Calu3 (cell line): ENCODE measurements around the gene TGFBR2. TPM values are rescaled to one million over a fixed set of nuclear protein-coding genes. Genes with fewer than 3 reads are reported as not detected.

Experiments
- BruUV-seq: library from RNA; stranded (reverse); fragments of 400-500 nt; replicated peaks from 2 replicates; lab custom pipeline; 2021; lab: Mats Ljungman, UMichigan
- CTCF ChIA-PET: fragments of 300-600 bp; sonication (Branson Sonifier 250); formaldehyde crosslinking; loops from one replicate; lab custom pipeline; 2022; ENCODE audit warnings: antibody characterized with exemption; lab: Charles Lee
- DNase-seq: peaks from one replicate; pipeline ENCODE4 v3.0.0; 2022
- H3K27ac Mint-ChIP-seq: one replicate; pipeline ENCODE4 v1.8.0; 2022; ENCODE audit warnings: mixed read lengths; ENCODE audit not compliant: unreplicated experiment
- H3K27me3 Mint-ChIP-seq: one replicate; pipeline ENCODE4 v1.8.0; 2022; ENCODE audit warnings: mixed read lengths; ENCODE audit not compliant: unreplicated experiment
- H3K36me3 Mint-ChIP-seq: one replicate; pipeline ENCODE4 v1.8.0; 2022; ENCODE audit warnings: mild to moderate bottlenecking, moderate library complexity, mixed read lengths; ENCODE audit not compliant: insufficient read depth, unreplicated experiment
- H3K4me1 Mint-ChIP-seq: one replicate; pipeline ENCODE4 v1.8.0; 2022; ENCODE audit warnings: mild to moderate bottlenecking, low read depth, mixed read lengths; ENCODE audit not compliant: unreplicated experiment
- H3K4me3 Mint-ChIP-seq: one replicate; pipeline ENCODE4 v1.8.0; 2022; ENCODE audit warnings: mild to moderate bottlenecking, low read depth, moderate library complexity, mixed read lengths; ENCODE audit not compliant: unreplicated experiment
- H3K9me3 Mint-ChIP-seq: one replicate; pipeline ENCODE4 v1.8.0; 2022; ENCODE audit warnings: low read depth, mixed read lengths; ENCODE audit not compliant: unreplicated experiment
- CTCF ChIP-seq: fragments of 200-600 bp; IDR thresholded peaks from one replicate; pipeline ENCODE4 v1.8.0; 2022; ENCODE audit warnings: antibody characterized with exemption; ENCODE audit not compliant: unreplicated experiment
- intact Hi-C: fragments of 100-400 bp; cut with micrococcal nuclease; formaldehyde crosslinking; loops from one replicate; pipeline ENCODE4 v1.10.0; 2022; ENCODE audit not compliant: unreplicated experiment
- total RNA-seq: library from RNA; stranded (reverse); gene quantifications from 2 replicates; pipeline ENCODE4 v1.2.3, GENCODE V29; 2022

TGFBR2 gene
- total RNA-seq, 1 experiment from 2014 or later = 105 TPM

GRCh38 chr3:30615615-30616346, 9.4 kb downstream of the TGFBR2 start:
- H3K4me3 Mint-ChIP-seq = peak overlapping the region; percentile 60
- CTCF ChIA-PET = no interaction called here
- H3K9me3 Mint-ChIP-seq = no peaks in the 10 kb centered on the region
- intact Hi-C loops = loop anchor here (10.0 kb wide), 1 partner anchor 501 kb away; no protein-coding TSS in a partner anchor
- BruUV-seq = no TSS peak
- H3K27me3 Mint-ChIP-seq = no peaks in the 10 kb centered on the region
- H3K4me1 Mint-ChIP-seq = peaks cover 87% of the 10 kb centered on the region
- DNase-seq = no peak
- peak overlapping the region; percentile 77 for H3K27ac Mint-ChIP-seq
- H3K36me3 Mint-ChIP-seq = peaks cover 38% of the 10 kb centered on the region
- no peak for TF ChIP-seq CTCF

GRCh38 chr3:30616347-30617027, 10.1 kb downstream of the TGFBR2 start:
- no peak for TF ChIP-seq CTCF
- Mint-ChIP-seq H3K36me3 (peaks cover 38% of the 10 kb centered on the region), H3K27ac (peak overlapping the region; percentile 77), H3K4me1 (peaks cover 82% of the 10 kb centered on the region), H3K4me3 (peak overlapping the region; percentile 60), H3K27me3 (no peaks in the 10 kb centered on the region), H3K9me3 (no peaks in the 10 kb centered on the region)
- no TSS peak for BruUV-seq
- CTCF ChIA-PET = no interaction called here
- DNase-seq = no peak
- intact Hi-C loops = loop anchor here (10.0 kb wide), 1 partner anchor 502 kb away; no protein-coding TSS in a partner anchor

- CTCF ChIA-PET = no interaction called here
- H3K36me3 Mint-ChIP-seq = peaks cover 33% of the 10 kb centered on the region
- intact Hi-C loops = loop anchor here (10.0 kb wide), 1 partner anchor 502 kb away; no protein-coding TSS in a partner anchor
Measured at GRCh38 chr3:30617069-30617468, 10.7 kb downstream of the TGFBR2 start.

GRCh38 chr3:30617653-30618052, 11.3 kb downstream of the TGFBR2 start:
- no peak for TF ChIP-seq CTCF
- intact Hi-C loops = loop anchor here (10.0 kb wide), 1 partner anchor 503 kb away; no protein-coding TSS in a partner anchor
- no peak for DNase-seq
- Mint-ChIP-seq H3K27me3 (no peaks in the 10 kb centered on the region), H3K4me1 (peaks cover 71% of the 10 kb centered on the region), H3K27ac (peak overlapping the region; percentile 39), H3K36me3 (peaks cover 28% of the 10 kb centered on the region), H3K9me3 (no peaks in the 10 kb centered on the region), H3K4me3 (no peak overlapping the region)
- no TSS peak for BruUV-seq
- CTCF ChIA-PET = no interaction called here

More at GRCh38 chr3:30617069-30617468, 10.7 kb downstream of the TGFBR2 start:
- TF ChIP-seq CTCF = no peak
- Mint-ChIP-seq H3K4me1 (peaks cover 77% of the 10 kb centered on the region), H3K27me3 (no peaks in the 10 kb centered on the region), H3K27ac (no peak overlapping the region), H3K4me3 (no peak overlapping the region), H3K9me3 (no peaks in the 10 kb centered on the region)
- BruUV-seq = no TSS peak
- DNase-seq = no peak
